ENCODE data around the gene ABL2.

ABL2 gene

GRCh38 chr1:179155615-179156014, 73.9 kb downstream of the ABL2 start:
- Histone ChIP-seq H3K27me3 (ENCODE audit: control insufficient read depth, insufficient read depth, low read length, poor library complexity, severe bottlenecking) (no peaks in the 10 kb centered on the region), H3K36me3 (ENCODE audit: control insufficient read depth, insufficient read depth, low read length) (no peaks in the 10 kb centered on the region), H3K4me3 (ENCODE audit: insufficient read depth, low read depth, low read length) (no peak overlapping the region), H3K27ac (ENCODE audit: insufficient read depth, low read depth, low read length, poor library complexity, severe bottlenecking) (no peak overlapping the region), H3K9me3 (ENCODE audit: control insufficient read depth, low read length) (no peaks in the 10 kb centered on the region), H3K4me1 (ENCODE audit: control insufficient read depth, insufficient read depth, low read length) (no peaks in the 10 kb centered on the region)
- WGBS, 2 experiments, result 88 to 95% methylated on average over 3 of the region's 3 CpGs

- H3K4me1 ChIP-seq (ENCODE audit: control insufficient read depth, insufficient read depth, low read length), result no peaks in the 10 kb centered on the region
- H3K36me3 ChIP-seq (ENCODE audit: control insufficient read depth, insufficient read depth, low read length), result peaks cover under 1% of the 10 kb centered on the region
- no peaks in the 10 kb centered on the region for H3K27me3 ChIP-seq (ENCODE audit: control insufficient read depth, insufficient read depth, low read length, poor library complexity, severe bottlenecking)
- peaks cover 2% of the 10 kb centered on the region for H3K9me3 ChIP-seq (ENCODE audit: control insufficient read depth, low read length)
- H3K27ac ChIP-seq (ENCODE audit: insufficient read depth, low read depth, low read length, poor library complexity, severe bottlenecking), result no peak overlapping the region
- 98 to 99% methylated on average over 4 of the region's 4 CpGs for WGBS, 2 experiments
- H3K4me3 ChIP-seq (ENCODE audit: insufficient read depth, low read depth, low read length), result no peak overlapping the region
Measured at GRCh38 chr1:179154437-179154836, 75.0 kb downstream of the ABL2 start.

- H3K4me3 ChIP-seq (ENCODE audit: insufficient read depth, low read depth, low read length), result no peak overlapping the region
- H3K9me3 ChIP-seq (ENCODE audit: control insufficient read depth, low read length), result peaks cover 4% of the 10 kb centered on the region
- 92 to 97% methylated on average over 6 of the region's 6 CpGs for WGBS, 2 experiments
- no peaks in the 10 kb centered on the region for H3K27me3 ChIP-seq (ENCODE audit: control insufficient read depth, insufficient read depth, low read length, poor library complexity, severe bottlenecking)
- H3K27ac ChIP-seq (ENCODE audit: insufficient read depth, low read depth, low read length, poor library complexity, severe bottlenecking), result no peak overlapping the region
- H3K4me1 ChIP-seq (ENCODE audit: control insufficient read depth, insufficient read depth, low read length), result no peaks in the 10 kb centered on the region
- H3K36me3 ChIP-seq (ENCODE audit: control insufficient read depth, insufficient read depth, low read length), result peaks cover 6% of the 10 kb centered on the region
Measured at GRCh38 chr1:179153217-179153616, 76.3 kb downstream of the ABL2 start.

GRCh38 chr1:179151908-179152682, 77.4 kb downstream of the ABL2 start:
- H3K9me3 ChIP-seq (ENCODE audit: control insufficient read depth, low read length), result peaks cover 4% of the 10 kb centered on the region
- peaks cover 6% of the 10 kb centered on the region for H3K36me3 ChIP-seq (ENCODE audit: control insufficient read depth, insufficient read depth, low read length)
- no peaks in the 10 kb centered on the region for H3K4me1 ChIP-seq (ENCODE audit: control insufficient read depth, insufficient read depth, low read length)
- H3K27me3 ChIP-seq (ENCODE audit: control insufficient read depth, insufficient read depth, low read length, poor library complexity, severe bottlenecking), result no peaks in the 10 kb centered on the region
- no peak overlapping the region for H3K4me3 ChIP-seq (ENCODE audit: insufficient read depth, low read depth, low read length)
- H3K27ac ChIP-seq (ENCODE audit: insufficient read depth, low read depth, low read length, poor library complexity, severe bottlenecking), result no peak overlapping the region
- 90 to 96% methylated on average over 2 of the region's 2 CpGs for WGBS, 2 experiments

- WGBS, 2 experiments, result 86 to 100% methylated on average over 1 of the region's 1 CpG
- H3K9me3 ChIP-seq (ENCODE audit: control insufficient read depth, low read length), result peaks cover 4% of the 10 kb centered on the region
- H3K27me3 ChIP-seq (ENCODE audit: control insufficient read depth, insufficient read depth, low read length, poor library complexity, severe bottlenecking), result no peaks in the 10 kb centered on the region
- no peak overlapping the region for H3K27ac ChIP-seq (ENCODE audit: insufficient read depth, low read depth, low read length, poor library complexity, severe bottlenecking)
- H3K4me3 ChIP-seq (ENCODE audit: insufficient read depth, low read depth, low read length), result no peak overlapping the region
- peaks cover under 1% of the 10 kb centered on the region for H3K4me1 ChIP-seq (ENCODE audit: control insufficient read depth, insufficient read depth, low read length)
- H3K36me3 ChIP-seq (ENCODE audit: control insufficient read depth, insufficient read depth, low read length), result peaks cover 6% of the 10 kb centered on the region
Measured at GRCh38 chr1:179146911-179147310, 82.6 kb downstream of the ABL2 start.

- Histone ChIP-seq H3K9me3 (ENCODE audit: control insufficient read depth, low read length) (peaks cover 4% of the 10 kb centered on the region), H3K27ac (ENCODE audit: insufficient read depth, low read depth, low read length, poor library complexity, severe bottlenecking) (no peak overlapping the region), H3K4me3 (ENCODE audit: insufficient read depth, low read depth, low read length) (no peak overlapping the region), H3K36me3 (ENCODE audit: control insufficient read depth, insufficient read depth, low read length) (peaks cover 6% of the 10 kb centered on the region), H3K4me1 (ENCODE audit: control insufficient read depth, insufficient read depth, low read length) (peaks cover 4% of the 10 kb centered on the region), H3K27me3 (ENCODE audit: control insufficient read depth, insufficient read depth, low read length, poor library complexity, severe bottlenecking) (no peaks in the 10 kb centered on the region)
- 95 to 97% methylated on average over 5 of the region's 5 CpGs for WGBS, 2 experiments
Measured at GRCh38 chr1:179146476-179146875, 83.0 kb downstream of the ABL2 start.

GRCh38 chr1:179145521-179145920, 84.0 kb downstream of the ABL2 start:
- no peak overlapping the region for H3K4me3 ChIP-seq (ENCODE audit: insufficient read depth, low read depth, low read length)
- H3K27ac ChIP-seq (ENCODE audit: insufficient read depth, low read depth, low read length, poor library complexity, severe bottlenecking), result no peak overlapping the region
- peaks cover 4% of the 10 kb centered on the region for H3K9me3 ChIP-seq (ENCODE audit: control insufficient read depth, low read length)
- peaks cover 4% of the 10 kb centered on the region for H3K4me1 ChIP-seq (ENCODE audit: control insufficient read depth, insufficient read depth, low read length)
- peaks cover 6% of the 10 kb centered on the region for H3K36me3 ChIP-seq (ENCODE audit: control insufficient read depth, insufficient read depth, low read length)
- 95 to 99% methylated on average over 3 of the region's 3 CpGs for WGBS, 2 experiments
- no peaks in the 10 kb centered on the region for H3K27me3 ChIP-seq (ENCODE audit: control insufficient read depth, insufficient read depth, low read length, poor library complexity, severe bottlenecking)

GRCh38 chr1:179144626-179145025, 84.9 kb downstream of the ABL2 start:
- Histone ChIP-seq H3K4me1 (ENCODE audit: control insufficient read depth, insufficient read depth, low read length) (peaks cover 4% of the 10 kb centered on the region), H3K9me3 (ENCODE audit: control insufficient read depth, low read length) (peaks cover 4% of the 10 kb centered on the region), H3K27me3 (ENCODE audit: control insufficient read depth, insufficient read depth, low read length, poor library complexity, severe bottlenecking) (no peaks in the 10 kb centered on the region), H3K27ac (ENCODE audit: insufficient read depth, low read depth, low read length, poor library complexity, severe bottlenecking) (no peak overlapping the region), H3K4me3 (ENCODE audit: insufficient read depth, low read depth, low read length) (no peak overlapping the region), H3K36me3 (ENCODE audit: control insufficient read depth, insufficient read depth, low read length) (peaks cover 6% of the 10 kb centered on the region)
- no CpG with 5 or more reads among the region's 1 CpG for WGBS, 2 experiments

- peaks cover 4% of the 10 kb centered on the region for H3K4me1 ChIP-seq (ENCODE audit: control insufficient read depth, insufficient read depth, low read length)
- H3K36me3 ChIP-seq (ENCODE audit: control insufficient read depth, insufficient read depth, low read length), result no peaks in the 10 kb centered on the region
- H3K4me3 ChIP-seq (ENCODE audit: insufficient read depth, low read depth, low read length), result no peak overlapping the region
- H3K27ac ChIP-seq (ENCODE audit: insufficient read depth, low read depth, low read length, poor library complexity, severe bottlenecking), result no peak overlapping the region
- no peaks in the 10 kb centered on the region for H3K9me3 ChIP-seq (ENCODE audit: control insufficient read depth, low read length)
- no peaks in the 10 kb centered on the region for H3K27me3 ChIP-seq (ENCODE audit: control insufficient read depth, insufficient read depth, low read length, poor library complexity, severe bottlenecking)
- 90 to 97% methylated on average over 3 of the region's 3 CpGs for WGBS, 2 experiments
Measured at GRCh38 chr1:179143322-179143721, 86.2 kb downstream of the ABL2 start.

- no peak overlapping the region for H3K4me3 ChIP-seq (ENCODE audit: insufficient read depth, low read depth, low read length)
- 91 to 100% methylated on average over 2 of the region's 2 CpGs for WGBS, 2 experiments
Measured at GRCh38 chr1:179142889-179143299, 86.6 kb downstream of the ABL2 start.

More at GRCh38 chr1:179142889-179143299, 86.6 kb downstream of the ABL2 start:
- H3K4me1 ChIP-seq (ENCODE audit: control insufficient read depth, insufficient read depth, low read length), result peaks cover 4% of the 10 kb centered on the region
- H3K27me3 ChIP-seq (ENCODE audit: control insufficient read depth, insufficient read depth, low read length, poor library complexity, severe bottlenecking), result no peaks in the 10 kb centered on the region
- H3K36me3 ChIP-seq (ENCODE audit: control insufficient read depth, insufficient read depth, low read length), result no peaks in the 10 kb centered on the region
- no peak overlapping the region for H3K27ac ChIP-seq (ENCODE audit: insufficient read depth, low read depth, low read length, poor library complexity, severe bottlenecking)
- H3K9me3 ChIP-seq (ENCODE audit: control insufficient read depth, low read length), result no peaks in the 10 kb centered on the region
